ENCODE results near the gene C20orf204. TPM values are rescaled to one million over a fixed set of nuclear protein-coding genes. Genes with fewer than 3 reads are reported as not detected.

Gene C20orf204
- total RNA-seq, 4 donors from 2014 or later = 0.17 to 1.6 (median 0.32) TPM

DNA sequence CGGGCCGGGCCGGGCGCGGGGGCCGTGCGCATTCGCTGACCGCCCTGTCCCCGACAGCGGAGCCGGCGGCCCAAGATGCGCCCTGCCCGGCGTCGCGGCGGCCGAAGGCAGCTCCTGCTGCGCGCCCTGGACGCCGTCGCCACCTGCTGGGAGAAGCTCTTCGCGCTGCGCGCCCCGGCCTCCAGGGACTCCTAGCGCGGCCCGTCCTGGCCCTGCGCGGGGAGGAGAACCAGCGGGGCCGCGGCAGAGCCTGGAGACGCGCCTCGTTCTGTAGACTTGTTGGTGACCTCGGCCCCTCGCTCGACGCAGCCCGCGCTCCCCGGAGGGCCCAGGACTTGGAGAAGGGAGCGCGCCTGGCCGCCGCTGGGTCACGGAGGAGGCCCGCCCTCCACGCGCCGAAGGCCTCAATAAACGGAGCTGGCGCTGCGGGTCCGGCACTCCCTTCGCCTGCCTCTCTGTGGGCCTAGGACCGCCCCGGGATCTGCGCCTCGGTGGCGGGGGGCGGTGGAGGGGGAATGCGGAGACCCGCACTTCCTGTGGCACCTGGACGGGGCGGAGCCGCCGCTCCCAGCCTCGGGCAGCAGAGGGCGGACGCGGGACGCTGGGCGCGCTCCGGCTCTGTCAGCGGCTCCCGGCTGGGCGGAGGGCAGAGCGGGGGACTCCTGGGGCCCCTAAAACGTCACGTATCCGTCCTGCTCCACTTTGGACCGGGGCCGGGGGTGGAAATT lies 2.7 kb downstream of the C20orf204 start:
- Histone ChIP-seq H3K36me3 (peaks cover 4 to 21% (median 16%) of the 10 kb centered on the region in 4 donors), H3K4me1 (peaks cover 37 to 55% (median 53%) of the 10 kb centered on the region in 4 donors), H3K4me3 (peak overlapping the region; percentile 51 to 60 (median 56)), H3K27ac (replicated peaks in 1 of 4) (peak overlapping the region; percentile 38 to 70 (median 46)), H3K9me3 (no peaks in the 10 kb centered on the region), H3K27me3 (peaks cover 3 to 86% (median 61%) of the 10 kb centered on the region in 4 donors)
- intact Hi-C loops (cut with DNase I) = no loop called here
- 2% methylated on average over 17 of the region's 91 CpGs for WGBS
- TF ChIP-seq POLR2AphosphoS5 (IDR thresholded peaks at IDR 0.05) (peak in 1 of 2 donors; percentile 37), EP300 (IDR thresholded peaks at IDR 0.05) (no peak)
- TF ChIP-seq, protein P1, sequence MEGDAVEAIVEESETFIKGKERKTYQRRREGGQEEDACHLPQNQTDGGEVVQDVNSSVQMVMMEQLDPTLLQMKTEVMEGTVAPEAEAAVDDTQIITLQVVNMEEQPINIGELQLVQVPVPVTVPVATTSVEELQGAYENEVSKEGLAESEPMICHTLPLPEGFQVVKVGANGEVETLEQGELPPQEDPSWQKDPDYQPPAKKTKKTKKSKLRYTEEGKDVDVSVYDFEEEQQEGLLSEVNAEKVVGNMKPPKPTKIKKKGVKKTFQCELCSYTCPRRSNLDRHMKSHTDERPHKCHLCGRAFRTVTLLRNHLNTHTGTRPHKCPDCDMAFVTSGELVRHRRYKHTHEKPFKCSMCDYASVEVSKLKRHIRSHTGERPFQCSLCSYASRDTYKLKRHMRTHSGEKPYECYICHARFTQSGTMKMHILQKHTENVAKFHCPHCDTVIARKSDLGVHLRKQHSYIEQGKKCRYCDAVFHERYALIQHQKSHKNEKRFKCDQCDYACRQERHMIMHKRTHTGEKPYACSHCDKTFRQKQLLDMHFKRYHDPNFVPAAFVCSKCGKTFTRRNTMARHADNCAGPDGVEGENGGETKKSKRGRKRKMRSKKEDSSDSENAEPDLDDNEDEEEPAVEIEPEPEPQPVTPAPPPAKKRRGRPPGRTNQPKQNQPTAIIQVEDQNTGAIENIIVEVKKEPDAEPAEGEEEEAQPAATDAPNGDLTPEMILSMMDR (IDR thresholded peaks at IDR 0.05) = peak; percentile 64 to 75 (median 74)
- DNase-seq (ENCODE audit: extremely low spot score) = no peak

DNA sequence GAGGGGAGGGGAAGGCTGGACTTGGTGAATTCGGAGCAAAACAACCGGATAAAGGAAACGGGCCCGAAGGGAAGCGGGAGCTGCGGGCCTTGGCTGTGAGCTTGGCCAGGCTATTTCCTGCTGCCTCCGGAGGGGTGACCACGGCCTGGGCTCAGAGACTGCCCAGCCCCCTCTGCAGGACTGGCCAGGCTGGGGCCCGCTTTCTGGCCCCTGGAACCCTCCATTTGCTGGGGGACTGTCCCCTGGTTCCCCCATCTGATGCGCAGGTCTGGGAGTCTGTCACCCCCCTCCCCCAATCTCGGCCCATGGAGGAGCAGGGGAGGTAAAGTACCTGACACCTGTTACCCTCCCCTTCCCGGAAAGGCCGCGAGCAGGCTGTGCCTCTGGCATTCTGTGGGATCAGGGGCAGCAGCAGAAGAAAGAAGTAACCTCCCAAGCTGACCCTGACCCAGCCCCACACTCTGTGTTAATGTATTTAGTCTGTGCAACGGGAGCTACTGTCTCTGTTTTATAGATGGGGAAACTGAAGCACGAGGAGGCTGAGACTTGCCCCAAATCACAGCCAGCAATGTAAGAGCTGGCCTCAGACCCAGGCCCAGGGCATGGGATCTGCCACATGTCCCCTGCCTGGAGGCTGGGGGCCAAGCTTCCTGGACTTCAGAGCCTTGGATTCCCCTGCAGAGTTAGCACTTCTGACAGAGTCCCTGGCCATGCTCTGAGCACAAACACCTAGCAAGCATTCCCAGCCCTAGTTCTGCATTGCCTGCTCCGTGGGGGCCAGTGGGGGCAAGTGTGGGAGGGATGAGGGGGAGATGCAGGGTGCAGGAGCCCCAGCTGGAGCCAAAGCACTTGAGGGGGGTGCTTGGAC lies 3.5 kb downstream of the C20orf204 start:
- H3K4me3 ChIP-seq = peak overlapping the region; percentile 51 to 60 (median 56)

DNA sequence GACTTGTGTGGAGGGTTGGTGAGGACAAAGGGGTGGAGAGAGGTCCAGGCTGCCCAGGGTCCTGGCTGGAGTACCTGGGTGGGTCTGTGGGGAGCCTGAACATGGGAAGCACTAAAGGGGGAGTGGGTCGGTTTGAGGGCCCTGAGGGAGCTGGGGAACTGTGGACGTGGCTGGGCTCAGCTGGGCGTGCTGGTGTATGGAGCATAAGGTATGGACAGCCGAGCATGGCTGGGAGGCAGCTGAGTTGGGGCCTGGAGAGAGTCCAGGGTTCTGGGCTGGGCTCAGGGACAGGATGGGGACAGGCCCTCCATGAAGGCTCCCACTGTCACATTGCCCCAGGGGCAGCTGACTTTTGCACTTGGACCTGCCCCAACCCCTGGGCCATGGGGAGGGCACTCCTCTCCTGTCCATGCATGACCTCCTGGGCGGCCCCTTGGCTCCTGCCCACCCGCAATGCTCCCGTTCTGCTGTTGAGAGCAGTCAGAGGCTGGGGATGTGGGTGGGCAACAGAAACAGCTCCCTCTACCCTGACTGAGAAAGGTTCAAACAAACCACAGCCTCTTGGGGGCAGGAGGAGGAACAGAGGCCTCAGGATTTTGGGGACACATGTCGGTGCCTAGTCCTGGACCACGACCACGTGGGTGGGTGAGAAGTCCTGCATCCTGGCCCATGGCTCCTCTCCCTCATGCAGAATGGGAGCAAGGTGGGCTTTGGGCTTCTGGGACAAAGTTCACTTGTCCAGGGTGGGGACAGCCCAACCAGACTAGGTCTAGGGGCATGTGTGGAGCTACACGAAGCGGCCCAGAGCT lies 4.5 kb downstream of the C20orf204 start:
- Histone ChIP-seq H3K9me3 (no peaks in the 10 kb centered on the region), H3K4me1 (peaks cover 37 to 59% (median 53%) of the 10 kb centered on the region in 4 donors), H3K4me3 (no peak overlapping the region), H3K36me3 (peaks cover 0 to 4% (median 2%) of the 10 kb centered on the region in 4 donors), H3K27ac (replicated peaks in 1 of 4) (peak overlapping the region in 3 of 4 donors; percentile 37 to 55 (median 42)), H3K27me3 (peaks cover 3 to 99% (median 63%) of the 10 kb centered on the region in 4 donors)
- TF ChIP-seq POLR2AphosphoS5 (IDR thresholded peaks at IDR 0.05) (no peak), POLR2A (IDR thresholded peaks at IDR 0.05; ENCODE audit: low read depth) (no peak), EP300 (IDR thresholded peaks at IDR 0.05) (no peak)
- TF ChIP-seq, protein P1 (IDR thresholded peaks at IDR 0.05) = no peak
- intact Hi-C loops (cut with DNase I) = no loop called here
- 62% methylated on average over 8 of the region's 12 CpGs for WGBS
- no peak for DNase-seq (ENCODE audit: extremely low spot score)

More for the DNA sequence above, 3.5 kb downstream of the C20orf204 start:
- 8% methylated on average over 12 of the region's 17 CpGs for WGBS
- H3K27me3 ChIP-seq = peaks cover 3 to 94% (median 61%) of the 10 kb centered on the region in 4 donors
- DNase-seq (ENCODE audit: extremely low spot score) = no peak
- no peak for TF ChIP-seq EP300 (IDR thresholded peaks at IDR 0.05)
- TF ChIP-seq POLR2AphosphoS5 (IDR thresholded peaks at IDR 0.05) = no peak
- no peak for TF ChIP-seq POLR2A (IDR thresholded peaks at IDR 0.05; ENCODE audit: low read depth)
- TF ChIP-seq, protein P1 (IDR thresholded peaks at IDR 0.05) = no peak
- intact Hi-C loops (cut with DNase I) = no loop called here
- no peaks in the 10 kb centered on the region for H3K9me3 ChIP-seq
- peaks cover 0 to 13% (median 11%) of the 10 kb centered on the region in 4 donors for H3K36me3 ChIP-seq
- H3K4me1 ChIP-seq = peaks cover 37 to 55% (median 53%) of the 10 kb centered on the region in 4 donors
- peak overlapping the region in 3 of 4 donors; percentile 19 to 55 (median 37) for H3K27ac ChIP-seq (replicated peaks in 1 of 4)

DNA sequence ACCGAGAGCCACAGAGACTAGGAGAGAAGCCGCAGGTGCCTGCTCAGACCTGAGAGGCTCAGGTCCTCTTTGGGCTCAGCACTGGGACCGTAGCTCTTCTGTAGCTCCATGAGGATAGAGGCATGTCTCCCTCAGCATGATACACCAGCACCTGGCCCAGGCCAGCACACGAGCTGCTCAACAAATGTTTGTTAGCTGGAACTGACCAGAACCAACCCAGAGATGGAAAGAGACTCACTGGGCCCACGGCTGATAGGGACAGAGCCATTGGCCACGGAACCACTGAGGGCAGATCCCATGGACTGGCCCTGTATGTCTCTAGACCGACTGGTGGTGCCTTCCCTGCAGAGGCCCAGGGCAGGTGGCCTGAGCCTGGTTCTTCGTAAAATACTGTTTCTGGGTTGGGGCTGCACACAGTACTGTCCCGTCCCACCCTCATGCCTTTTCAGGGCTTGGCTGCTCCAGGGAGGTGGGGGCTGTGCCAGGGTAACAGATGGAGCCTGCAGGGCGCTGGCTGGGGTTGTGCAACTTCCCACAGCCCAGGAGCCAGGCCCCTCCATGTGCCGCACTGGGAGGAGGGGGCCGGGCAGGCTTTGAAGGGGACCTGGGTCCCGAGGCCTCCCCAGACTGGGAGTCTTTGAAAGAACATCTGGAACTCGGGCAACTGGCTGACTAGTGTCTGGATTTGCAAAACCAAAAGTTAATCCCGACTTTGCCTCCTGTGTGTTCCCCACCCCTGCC lies 5.2 kb downstream of the C20orf204 start:
- 58% methylated on average over 3 of the region's 15 CpGs for WGBS
- TF ChIP-seq EP300 (IDR thresholded peaks at IDR 0.05) (no peak), POLR2A (IDR thresholded peaks at IDR 0.05; ENCODE audit: low read depth) (no peak), POLR2AphosphoS5 (IDR thresholded peaks at IDR 0.05) (no peak)
- TF ChIP-seq, protein P1 (IDR thresholded peaks at IDR 0.05) = no peak
- H3K4me3 ChIP-seq = peak overlapping the region; percentile 43 to 56 (median 47)
- H3K27me3 ChIP-seq = peaks cover 3 to 99% (median 61%) of the 10 kb centered on the region in 4 donors
- DNase-seq (ENCODE audit: extremely low spot score) = no peak
- no peaks in the 10 kb centered on the region for H3K9me3 ChIP-seq
- H3K4me1 ChIP-seq = peaks cover 37 to 60% (median 53%) of the 10 kb centered on the region in 4 donors
- peak overlapping the region in 3 of 4 donors; percentile 65 to 75 (median 71) for H3K27ac ChIP-seq (replicated peaks in 1 of 4)
- intact Hi-C loops (cut with DNase I) = no loop called here
- peaks cover 0 to under 1% (median 0%) of the 10 kb centered on the region in 4 donors for H3K36me3 ChIP-seq

Measured in esophagus muscularis mucosa (tissue), 4 donors.